Ishikawa (cell line): ENCODE results near the gene WDR62.

Experiments
- CREB1 ChIP-seq: IDR thresholded peaks from 2 replicates; pipeline ENCODE4 v1.6.1; 2012; ENCODE audit warnings: low read depth
- EP300 ChIP-seq: IDR thresholded peaks from 2 replicates; pipeline ENCODE4 v1.6.1; 2012; ENCODE audit warnings: borderline replicate concordance
- FOXM1 ChIP-seq: IDR thresholded peaks from 2 replicates; pipeline ENCODE4 v1.6.1; 2012; ENCODE audit warnings: low read depth, borderline replicate concordance
- TEAD4 ChIP-seq: IDR thresholded peaks from 2 replicates; pipeline ENCODE4 v1.6.1; 2012
- YY1 ChIP-seq: IDR thresholded peaks from 2 replicates; pipeline ENCODE4 v1.6.1; 2012; ENCODE audit warnings: low read depth

- TF ChIP-seq EP300 = no peak
- no peak for TF ChIP-seq CREB1
- no peak for TF ChIP-seq TEAD4
- no peak for TF ChIP-seq YY1
- no peak for TF ChIP-seq FOXM1
These were observed 13.0 kb downstream of the WDR62 start for GRCh38 chr19:36067681-36068080.
